Calu3 (cell line): ENCODE data around the gene ECI1. TPM values are rescaled to one million over a fixed set of nuclear protein-coding genes. Genes with fewer than 3 reads are reported as not detected.
"Not testable (repeated sequence)": the region's sequence is repeated elsewhere in the genome, so short reads cannot be mapped to it uniquely, and the experiment has no call there.

Source experiments
- BruUV-seq: library from RNA; stranded (reverse); fragments of 400-500 nt; replicated peaks from 2 replicates; lab custom pipeline; 2021; lab: Mats Ljungman, UMichigan
- CTCF ChIA-PET: fragments of 300-600 bp; sonication (Branson Sonifier 250); formaldehyde crosslinking; loops from one replicate; lab custom pipeline; 2022; ENCODE audit warnings: antibody characterized with exemption; lab: Charles Lee
- DNase-seq: peaks from one replicate; pipeline ENCODE4 v3.0.0; 2022
- H3K27ac Mint-ChIP-seq: one replicate; pipeline ENCODE4 v1.8.0; 2022; ENCODE audit warnings: mixed read lengths; ENCODE audit not compliant: unreplicated experiment
- H3K27me3 Mint-ChIP-seq: one replicate; pipeline ENCODE4 v1.8.0; 2022; ENCODE audit warnings: mixed read lengths; ENCODE audit not compliant: unreplicated experiment
- H3K36me3 Mint-ChIP-seq: one replicate; pipeline ENCODE4 v1.8.0; 2022; ENCODE audit warnings: mild to moderate bottlenecking, moderate library complexity, mixed read lengths; ENCODE audit not compliant: insufficient read depth, unreplicated experiment
- H3K4me1 Mint-ChIP-seq: one replicate; pipeline ENCODE4 v1.8.0; 2022; ENCODE audit warnings: mild to moderate bottlenecking, low read depth, mixed read lengths; ENCODE audit not compliant: unreplicated experiment
- H3K4me3 Mint-ChIP-seq: one replicate; pipeline ENCODE4 v1.8.0; 2022; ENCODE audit warnings: mild to moderate bottlenecking, low read depth, moderate library complexity, mixed read lengths; ENCODE audit not compliant: unreplicated experiment
- H3K9me3 Mint-ChIP-seq: one replicate; pipeline ENCODE4 v1.8.0; 2022; ENCODE audit warnings: low read depth, mixed read lengths; ENCODE audit not compliant: unreplicated experiment
- CTCF ChIP-seq: fragments of 200-600 bp; IDR thresholded peaks from one replicate; pipeline ENCODE4 v1.8.0; 2022; ENCODE audit warnings: antibody characterized with exemption; ENCODE audit not compliant: unreplicated experiment
- intact Hi-C: fragments of 100-400 bp; cut with micrococcal nuclease; formaldehyde crosslinking; loops from one replicate; pipeline ENCODE4 v1.10.0; 2022; ENCODE audit not compliant: unreplicated experiment
- total RNA-seq: library from RNA; stranded (reverse); gene quantifications from 2 replicates; pipeline ENCODE4 v1.2.3, GENCODE V29; 2022

Gene ECI1
- total RNA-seq, 1 experiment from 2014 or later = 85.7 TPM

GRCh38 chr16:2260250-2260649 is 8.9 kb upstream of the ECI1 start:
- intact Hi-C loops = no loop called here
- no peak for DNase-seq
- H3K9me3 Mint-ChIP-seq = no peaks in the 10 kb centered on the region
- H3K36me3 Mint-ChIP-seq = peaks cover 94% of the 10 kb centered on the region
- no peak overlapping the region for H3K4me3 Mint-ChIP-seq
- H3K27ac Mint-ChIP-seq = no peak overlapping the region
- BruUV-seq = no TSS peak
- H3K27me3 Mint-ChIP-seq = no peaks in the 10 kb centered on the region
- TF ChIP-seq CTCF = no peak
- peaks cover 12% of the 10 kb centered on the region for H3K4me1 Mint-ChIP-seq
- CTCF ChIA-PET = no interaction called here

GRCh38 chr16:2258530-2258929 is 7.1 kb upstream of the ECI1 start:
- BruUV-seq, H3K4me1 Mint-ChIP-seq, H3K9me3 Mint-ChIP-seq, H3K27ac Mint-ChIP-seq, intact Hi-C loops, DNase-seq, H3K4me3 Mint-ChIP-seq, H3K27me3 Mint-ChIP-seq: not testable (repeated sequence)
- H3K36me3 Mint-ChIP-seq = peaks cover 93% of the 10 kb centered on the region
- CTCF ChIA-PET = interaction anchor here (0.6 kb wide), 1 partner anchor 8 kb away, joined by 10 read pairs; no protein-coding TSS in a partner anchor

- Mint-ChIP-seq H3K27me3 (no peaks in the 10 kb centered on the region), H3K4me1 (peaks cover 10% of the 10 kb centered on the region), H3K27ac (no peak overlapping the region), H3K4me3 (no peak overlapping the region), H3K36me3 (peaks cover 93% of the 10 kb centered on the region), H3K9me3 (no peaks in the 10 kb centered on the region)
- no peak for TF ChIP-seq CTCF
- CTCF ChIA-PET = interaction anchor here (0.6 kb wide), 1 partner anchor 681 kb away, joined by 4 read pairs; no protein-coding TSS in a partner anchor
- no TSS peak for BruUV-seq
- intact Hi-C loops = no loop called here
- DNase-seq = no peak
Measured at GRCh38 chr16:2257726-2258125, 6.3 kb upstream of the ECI1 start.

- peaks cover 20% of the 10 kb centered on the region for H3K4me1 Mint-ChIP-seq
- DNase-seq = no peak
- peak overlapping the region; percentile 80 for H3K27ac Mint-ChIP-seq
- no peak overlapping the region for H3K4me3 Mint-ChIP-seq
- intact Hi-C loops = no loop called here
- H3K9me3 Mint-ChIP-seq = no peaks in the 10 kb centered on the region
- CTCF ChIA-PET = no interaction called here
- no TSS peak for BruUV-seq
- peaks cover 93% of the 10 kb centered on the region for H3K36me3 Mint-ChIP-seq
- TF ChIP-seq CTCF = no peak
- H3K27me3 Mint-ChIP-seq = no peaks in the 10 kb centered on the region
Measured at GRCh38 chr16:2256531-2257140, 5.2 kb upstream of the ECI1 start.

- Mint-ChIP-seq H3K36me3 (peaks cover 96% of the 10 kb centered on the region), H3K4me1 (peaks cover 20% of the 10 kb centered on the region), H3K4me3 (no peak overlapping the region), H3K9me3 (no peaks in the 10 kb centered on the region), H3K27ac (peak overlapping the region; percentile 88), H3K27me3 (no peaks in the 10 kb centered on the region)
- CTCF ChIA-PET = interaction anchor here (2.8 kb wide), 1 partner anchor 38 kb away, joined by 15 read pairs; the partner anchor contains the start of gene PGP
- no TSS peak for BruUV-seq
- no peak for DNase-seq
- intact Hi-C loops = no loop called here
- TF ChIP-seq CTCF = no peak
Measured at GRCh38 chr16:2253293-2253692, 1.9 kb upstream of the ECI1 start.
